HUES6 (cell line): ENCODE measurements around the gene IL17C.

Experiments
- H3K27ac ChIP-seq: 2 replicates; pipeline ENCODE4 v1.7.0; 2013; ENCODE audit warnings: low read depth, mild to moderate bottlenecking, low read length, inconsistent platforms
- H3K27me3 ChIP-seq: 2 replicates; pipeline ENCODE4 v1.6.1; 2013; ENCODE audit warnings: low read length; ENCODE audit not compliant: control insufficient read depth, insufficient read depth
- H3K36me3 ChIP-seq: 2 replicates; pipeline ENCODE4 v1.6.1; 2013; ENCODE audit warnings: low read length; ENCODE audit not compliant: control insufficient read depth, insufficient read depth
- H3K4me1 ChIP-seq: 2 replicates; pipeline ENCODE4 v1.6.1; 2013; ENCODE audit warnings: low read length; ENCODE audit not compliant: control insufficient read depth, insufficient read depth
- H3K4me3 ChIP-seq: 2 replicates; pipeline ENCODE4 v1.5.1; 2013; ENCODE audit warnings: low read depth, low read length
- H3K9ac ChIP-seq: one replicate; pipeline ENCODE4 v1.6.1; 2013; ENCODE audit warnings: mild to moderate bottlenecking, low read length
- H3K9me3 ChIP-seq: 2 replicates; pipeline ENCODE4 v1.6.1; 2013; ENCODE audit warnings: low read depth, low read length; ENCODE audit not compliant: control insufficient read depth, insufficient read depth

Gene IL17C

GRCh38 chr16:88619859-88620815, 18.2 kb upstream of the IL17C start:
- H3K4me3 ChIP-seq, result no peak overlapping the region
- no peaks in the 10 kb centered on the region for H3K9me3 ChIP-seq
- H3K9ac ChIP-seq, result no peak overlapping the region
- H3K4me1 ChIP-seq, result no peaks in the 10 kb centered on the region; the same call in 1 of the 2 replicates
- peaks cover 51% of the 10 kb centered on the region for H3K36me3 ChIP-seq
- no peaks in the 10 kb centered on the region for H3K27me3 ChIP-seq
- H3K27ac ChIP-seq, result no peak overlapping the region

GRCh38 chr16:88622125-88622524, 16.2 kb upstream of the IL17C start:
- Histone ChIP-seq H3K36me3 (peaks cover 60% of the 10 kb centered on the region), H3K9ac (no peak overlapping the region), H3K4me3 (no peak overlapping the region), H3K4me1 (no peaks in the 10 kb centered on the region; the same call in 1 of the 2 replicates), H3K27ac (no peak overlapping the region), H3K27me3 (no peaks in the 10 kb centered on the region), H3K9me3 (no peaks in the 10 kb centered on the region)

- Histone ChIP-seq H3K9me3 (no peaks in the 10 kb centered on the region), H3K4me1 (no peaks in the 10 kb centered on the region; the same call in 1 of the 2 replicates), H3K9ac (no peak overlapping the region), H3K36me3 (peaks cover 65% of the 10 kb centered on the region), H3K27ac (no peak overlapping the region), H3K27me3 (no peaks in the 10 kb centered on the region), H3K4me3 (no peak overlapping the region)
Observed at GRCh38 chr16:88622866-88623265, 15.5 kb upstream of the IL17C start.

- no peak overlapping the region for H3K9ac ChIP-seq
- H3K9me3 ChIP-seq, result no peaks in the 10 kb centered on the region
- no peak overlapping the region for H3K27ac ChIP-seq
- no peaks in the 10 kb centered on the region for H3K27me3 ChIP-seq
- no peak overlapping the region for H3K4me3 ChIP-seq
- H3K36me3 ChIP-seq, result peaks cover 71% of the 10 kb centered on the region
- H3K4me1 ChIP-seq, result peaks cover 5% of the 10 kb centered on the region; the same call in 1 of the 2 replicates
Observed at GRCh38 chr16:88623858-88624257, 14.5 kb upstream of the IL17C start.

- no peak overlapping the region for H3K4me3 ChIP-seq
- peaks cover 69% of the 10 kb centered on the region for H3K36me3 ChIP-seq
- H3K9ac ChIP-seq, result no peak overlapping the region
- H3K4me1 ChIP-seq, result peaks cover 5% of the 10 kb centered on the region; the same call in 1 of the 2 replicates
- H3K27me3 ChIP-seq, result no peaks in the 10 kb centered on the region
- no peaks in the 10 kb centered on the region for H3K9me3 ChIP-seq
- no peak overlapping the region for H3K27ac ChIP-seq
Observed at GRCh38 chr16:88624481-88624880, 13.9 kb upstream of the IL17C start.

- Histone ChIP-seq H3K27ac (no peak overlapping the region), H3K36me3 (peaks cover 69% of the 10 kb centered on the region)
Observed at GRCh38 chr16:88624977-88625576, 13.3 kb upstream of the IL17C start.

GRCh38 chr16:88626646-88627045, 11.7 kb upstream of the IL17C start:
- Histone ChIP-seq H3K27ac (no peak overlapping the region), H3K9ac (no peak overlapping the region), H3K4me3 (no peak overlapping the region), H3K9me3 (no peaks in the 10 kb centered on the region), H3K4me1 (peaks cover 11% of the 10 kb centered on the region; the same call in 1 of the 2 replicates), H3K36me3 (peaks cover 82% of the 10 kb centered on the region), H3K27me3 (no peaks in the 10 kb centered on the region)

More at GRCh38 chr16:88624977-88625576, 13.3 kb upstream of the IL17C start:
- no peak overlapping the region for H3K4me3 ChIP-seq
- peaks cover 5% of the 10 kb centered on the region; the same call in 1 of the 2 replicates for H3K4me1 ChIP-seq
- no peaks in the 10 kb centered on the region for H3K9me3 ChIP-seq
- H3K9ac ChIP-seq, result no peak overlapping the region
- H3K27me3 ChIP-seq, result no peaks in the 10 kb centered on the region

- Histone ChIP-seq H3K27ac (0 out of 2 replicates have a peak overlapping the region, but pooled peaks have one; percentile 8), H3K4me3 (no peak overlapping the region), H3K4me1 (peaks cover 11% of the 10 kb centered on the region; the same call in 1 of the 2 replicates), H3K27me3 (no peaks in the 10 kb centered on the region), H3K9me3 (no peaks in the 10 kb centered on the region), H3K9ac (no peak overlapping the region), H3K36me3 (peaks cover 78% of the 10 kb centered on the region)
Observed at GRCh38 chr16:88627531-88628411, 10.6 kb upstream of the IL17C start.

- peaks cover 71% of the 10 kb centered on the region for H3K36me3 ChIP-seq
- H3K4me1 ChIP-seq, result peaks cover 11% of the 10 kb centered on the region; the same call in 1 of the 2 replicates
- 0 out of 2 replicates have a peak overlapping the region, but pooled peaks have one; percentile 8 for H3K27ac ChIP-seq
- H3K27me3 ChIP-seq, result no peaks in the 10 kb centered on the region
- no peak overlapping the region for H3K4me3 ChIP-seq
- H3K9me3 ChIP-seq, result no peaks in the 10 kb centered on the region
- H3K9ac ChIP-seq, result no peak overlapping the region
Observed at GRCh38 chr16:88628512-88628974, 9.8 kb upstream of the IL17C start.

- H3K27ac ChIP-seq, result no peak overlapping the region
- no peak overlapping the region for H3K4me3 ChIP-seq
- H3K9me3 ChIP-seq, result no peaks in the 10 kb centered on the region
- H3K27me3 ChIP-seq, result 0 out of 2 replicates have a peak, but pooled peaks cover under 1% of the 10 kb centered on the region
- H3K4me1 ChIP-seq, result peaks cover 12% of the 10 kb centered on the region; the same call in 1 of the 2 replicates
- peaks cover 58% of the 10 kb centered on the region for H3K36me3 ChIP-seq
- H3K9ac ChIP-seq, result no peak overlapping the region
Observed at GRCh38 chr16:88629835-88630234, 8.5 kb upstream of the IL17C start.
